ENCODE measurements around the gene NTRK2. TPM values are rescaled to one million over a fixed set of nuclear protein-coding genes. Genes with fewer than 3 reads are reported as not detected.

NTRK2 gene
- total and polyA plus RNA-seq, 12 donors, result 0.43 to 5.6 (median 2.1) TPM

- TF ChIP-seq CTCF (IDR thresholded peaks at IDR 0.05), result no peak
- no peak for TF ChIP-seq POLR2A (IDR thresholded peaks at IDR 0.05)
- WGBS, 4 donors, result 83 to 87% (median 85%) methylated on average over 8 of the region's 8 CpGs
- H3K9me3 ChIP-seq (replicated peaks in 1 of 3), result no peaks in the 10 kb centered on the region
- DNase-seq, result no peak
- no peaks in the 10 kb centered on the region for H3K27me3 ChIP-seq
- H3K36me3 ChIP-seq (replicated peaks in 1 of 2), result no peaks in the 10 kb centered on the region
- no peak overlapping the region for H3K4me3 ChIP-seq
- H3K4me1 ChIP-seq (replicated peaks in 1 of 2), result no peaks in the 10 kb centered on the region
- intact Hi-C loops (cut with DNase I), result no loop called here
- H3K27ac ChIP-seq, result no peak overlapping the region
Measured at GRCh38 chr9:84886866-84887265, 217.3 kb downstream of the NTRK2 start.

- H3K27me3 ChIP-seq, result no peaks in the 10 kb centered on the region
- DNase-seq, result no peak
- 65 to 76% (median 74%) methylated on average over 1 of the region's 1 CpG for WGBS, 4 donors
- no peak overlapping the region for H3K4me3 ChIP-seq
- intact Hi-C loops (cut with DNase I), result no loop called here
- no peaks in the 10 kb centered on the region for H3K4me1 ChIP-seq (replicated peaks in 1 of 2)
- no peak overlapping the region for H3K27ac ChIP-seq
- no peaks in the 10 kb centered on the region for H3K9me3 ChIP-seq (replicated peaks in 1 of 3)
- TF ChIP-seq CTCF (IDR thresholded peaks at IDR 0.05) (no peak), POLR2A (IDR thresholded peaks at IDR 0.05) (no peak)
- H3K36me3 ChIP-seq (replicated peaks in 1 of 2), result no peaks in the 10 kb centered on the region
Measured at GRCh38 chr9:84891924-84892323, 222.4 kb downstream of the NTRK2 start.

GRCh38 chr9:84893419-84894128 lies 224.0 kb downstream of the NTRK2 start:
- Histone ChIP-seq H3K36me3 (replicated peaks in 1 of 2) (no peaks in the 10 kb centered on the region), H3K27me3 (no peaks in the 10 kb centered on the region), H3K4me3 (no peak overlapping the region), H3K4me1 (replicated peaks in 1 of 2) (no peaks in the 10 kb centered on the region), H3K27ac (no peak overlapping the region), H3K9me3 (replicated peaks in 1 of 3) (no peaks in the 10 kb centered on the region)
- TF ChIP-seq CTCF (IDR thresholded peaks at IDR 0.05) (no peak), POLR2A (IDR thresholded peaks at IDR 0.05) (no peak)
- intact Hi-C loops (cut with DNase I), result no loop called here
- no peak for DNase-seq
- WGBS, 4 donors, result 67 to 78% (median 75%) methylated on average over 13 of the region's 13 CpGs

- H3K4me3 ChIP-seq, result no peak overlapping the region
- H3K27ac ChIP-seq, result no peak overlapping the region
- H3K4me1 ChIP-seq (replicated peaks in 1 of 2), result no peaks in the 10 kb centered on the region
- no peak for DNase-seq
- intact Hi-C loops (cut with DNase I), result no loop called here
- 81 to 86% (median 82%) methylated on average over 2 of the region's 2 CpGs for WGBS, 4 donors
- H3K36me3 ChIP-seq (replicated peaks in 1 of 2), result no peaks in the 10 kb centered on the region
- TF ChIP-seq CTCF (IDR thresholded peaks at IDR 0.05) (no peak), POLR2A (IDR thresholded peaks at IDR 0.05) (no peak)
- H3K27me3 ChIP-seq, result no peaks in the 10 kb centered on the region
- H3K9me3 ChIP-seq (replicated peaks in 1 of 3), result no peaks in the 10 kb centered on the region
Measured at GRCh38 chr9:84894859-84895258, 225.3 kb downstream of the NTRK2 start.
